HG02763 (cell line): Measurements from ENCODE around the gene NOTUM.
A peak's percentile ranks its signal among the peaks of the same experiment; 100 is the strongest.

Experiments
- ATAC-seq: cut with Tn5 transposase; IDR thresholded peaks from one replicate; pipeline ENCODE4 v1.9.1; 2021; ENCODE audit warnings: mild to moderate bottlenecking, moderate library complexity; ENCODE audit not compliant: unreplicated experiment

Gene NOTUM

DNA sequence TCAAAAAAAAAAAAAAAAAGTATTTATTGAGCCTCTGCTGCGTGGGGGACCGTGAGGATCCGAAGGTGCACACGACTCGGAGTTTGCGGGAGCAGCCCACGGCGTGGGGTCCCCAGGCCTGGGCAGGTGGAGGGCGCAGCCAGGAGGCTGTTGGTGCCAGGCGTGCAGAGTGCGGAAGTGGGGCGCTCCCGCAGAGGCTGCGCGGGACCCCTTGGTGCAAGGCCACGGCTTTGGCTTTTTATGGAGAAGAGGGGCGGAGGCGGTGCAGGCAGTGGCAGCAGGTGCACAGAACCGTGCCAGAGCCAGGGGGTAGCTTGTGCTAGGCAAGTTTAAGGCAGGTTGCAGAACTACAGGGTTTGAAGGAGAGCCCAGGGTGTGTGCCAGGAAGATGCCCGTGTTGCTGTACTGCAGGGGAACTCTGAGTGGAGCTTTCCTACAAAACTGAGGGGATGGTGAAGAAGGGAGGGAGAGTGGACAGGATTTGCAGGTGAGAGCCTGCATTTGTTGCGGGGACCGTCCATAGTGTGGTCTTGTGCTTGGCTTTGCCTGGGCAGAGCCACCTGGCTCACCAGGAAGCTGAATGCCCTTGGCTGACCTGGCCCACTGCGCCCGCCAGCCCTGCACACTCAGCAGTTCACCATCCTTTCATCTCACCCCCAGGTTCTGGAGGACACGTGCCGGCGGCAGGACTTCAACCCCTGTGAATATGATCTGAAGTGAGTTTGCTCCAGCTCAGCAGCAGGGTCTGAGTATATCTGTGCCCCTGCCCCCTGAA is 17.7 kb upstream of the NOTUM start:
- no peak for ATAC-seq

DNA sequence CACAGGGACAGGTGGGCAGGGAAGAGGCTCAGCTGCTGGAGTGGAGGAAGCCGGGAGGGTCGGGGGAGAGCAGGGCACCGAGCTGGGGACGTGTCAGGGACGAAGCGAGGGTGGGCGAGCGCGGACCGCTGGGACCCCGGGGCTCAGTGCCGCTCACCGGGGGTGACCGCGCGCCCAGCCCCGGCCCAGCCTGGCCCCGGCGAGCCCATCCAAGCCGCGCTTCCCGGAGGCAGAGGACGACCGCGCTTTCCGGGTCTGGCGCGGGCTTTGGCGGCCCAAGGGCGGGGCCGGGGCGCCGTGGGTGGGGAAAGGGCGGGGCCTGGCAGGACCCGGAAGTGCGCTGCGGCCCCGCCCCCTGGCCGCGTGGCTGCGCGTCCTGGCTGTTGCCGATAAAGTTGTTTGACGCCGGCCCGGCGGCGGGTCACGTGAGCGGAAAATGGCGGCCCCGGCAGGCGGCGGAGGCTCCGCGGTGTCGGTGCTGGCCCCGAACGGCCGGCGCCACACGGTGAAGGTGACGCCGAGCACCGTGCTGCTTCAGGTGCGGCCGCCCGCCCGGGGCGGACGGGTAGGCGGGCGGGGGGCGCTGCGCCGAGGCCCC is 16.3 kb upstream of the NOTUM start, which contains the start of gene ASPSCR1:
Gene ASPSCR1, plus strand, starts transcription at position 419 of the 598 bp plus-strand sequence. Its CDS starts 18 bp downstream, at position 437.
- ATAC-seq, result peak; percentile 84

DNA sequence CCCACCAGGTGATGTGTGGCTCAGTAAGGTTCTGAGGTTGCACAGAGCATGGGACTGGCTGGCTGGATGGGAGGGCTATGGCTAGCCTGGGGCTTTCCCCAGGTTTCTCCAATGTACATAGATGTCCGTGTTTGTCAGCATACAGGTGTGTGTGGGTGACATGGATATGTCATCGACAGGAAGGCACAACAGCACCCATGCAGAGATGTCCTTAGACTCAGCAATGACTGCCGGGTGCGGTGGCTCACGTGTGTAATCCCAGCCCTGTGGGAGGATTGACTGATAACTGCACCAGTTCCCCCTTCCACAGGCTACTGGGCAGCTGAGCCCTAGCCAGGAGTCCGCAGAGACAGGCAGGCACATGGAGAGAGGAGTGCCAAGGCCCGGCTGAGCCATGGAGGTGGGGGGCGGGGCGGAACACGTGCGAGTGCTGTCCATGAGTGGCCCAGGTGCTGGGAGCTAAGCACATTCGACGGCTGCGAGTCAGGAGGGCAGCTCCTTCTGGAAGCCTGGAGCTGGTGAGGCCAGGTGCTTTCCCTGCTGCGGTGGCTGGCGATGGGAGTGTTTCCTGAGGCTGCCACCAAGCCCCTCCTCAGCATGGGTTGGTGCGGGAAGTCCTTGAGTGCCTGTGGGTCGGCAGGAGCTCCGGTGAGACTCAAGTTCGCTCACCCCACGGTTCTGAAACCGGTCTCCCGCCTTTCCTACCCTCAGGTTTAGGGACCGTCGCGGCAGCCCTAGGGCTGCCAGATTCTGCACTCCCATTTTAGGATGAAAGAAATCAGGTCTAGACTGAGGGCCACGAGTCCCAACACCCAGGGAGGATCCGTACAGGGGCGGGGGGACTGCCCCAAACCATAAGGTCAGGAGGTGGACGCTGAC is 15.6 kb upstream of the NOTUM start:
- no peak for ATAC-seq

DNA sequence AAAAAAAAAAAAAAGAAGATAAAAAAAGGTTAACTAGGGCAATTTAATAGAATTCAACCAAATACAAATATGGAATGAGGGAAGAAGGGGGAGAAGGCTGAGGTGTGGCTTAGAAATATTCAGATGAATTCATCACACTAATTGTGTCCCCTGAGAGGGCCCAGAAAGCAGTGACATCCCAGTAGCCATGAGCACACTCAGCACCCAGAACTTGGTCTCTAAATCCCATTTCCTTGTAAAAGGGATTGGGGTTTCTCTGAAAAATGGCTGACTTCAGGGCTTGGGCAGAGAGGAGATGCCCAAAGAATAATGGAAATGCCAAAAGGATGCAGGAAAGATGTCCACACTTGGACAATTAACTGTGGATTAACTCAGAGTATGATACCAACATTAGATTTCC is 12.4 kb upstream of the NOTUM start:
- no peak for ATAC-seq

DNA sequence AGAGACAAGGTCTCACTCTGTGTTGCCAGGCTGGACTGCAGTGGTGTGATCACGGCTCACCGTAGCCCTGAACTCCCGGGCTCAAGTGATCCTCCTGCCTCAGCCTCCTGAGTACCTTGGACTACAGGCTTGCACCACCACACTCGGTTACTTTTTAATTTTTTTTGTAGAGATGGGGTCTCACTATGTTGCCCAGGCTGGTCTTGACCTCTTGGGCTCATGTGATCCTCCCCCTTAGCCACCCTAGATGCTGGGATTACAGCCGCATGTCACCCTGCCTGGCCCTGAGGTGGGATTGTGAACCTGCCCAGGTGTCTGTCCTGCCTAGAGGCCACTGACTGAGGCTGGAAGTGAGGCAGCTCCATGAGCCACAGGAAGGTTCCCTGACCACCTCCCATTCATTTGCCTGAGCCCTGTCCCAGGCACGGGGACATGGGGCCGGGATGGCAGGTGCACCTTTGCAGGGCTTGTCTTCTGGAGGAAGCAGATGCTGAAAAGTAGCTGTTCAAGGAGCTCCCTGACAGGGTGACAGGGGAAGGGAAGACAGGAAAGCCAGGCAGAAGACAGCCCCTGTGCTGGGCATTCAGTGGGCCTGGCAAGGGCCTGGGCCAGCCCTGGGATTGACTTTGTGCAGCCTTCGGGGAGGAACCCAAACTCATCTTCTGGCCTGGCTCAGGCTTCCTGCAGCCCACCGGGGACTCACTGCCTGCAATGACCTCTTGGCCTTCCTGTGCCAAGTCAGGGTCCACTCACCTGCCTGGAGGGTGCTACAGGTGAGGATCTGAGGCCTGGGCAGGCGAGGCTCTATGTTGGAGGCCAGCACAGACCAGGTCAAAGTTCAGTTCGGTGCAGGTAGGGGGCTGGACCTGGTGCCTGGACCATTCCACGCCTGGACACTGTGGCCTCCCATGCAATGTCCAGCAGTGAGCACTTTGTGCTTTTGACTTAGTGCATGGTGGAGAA is 8.1 kb upstream of the NOTUM start:
- ATAC-seq, result no peak

DNA sequence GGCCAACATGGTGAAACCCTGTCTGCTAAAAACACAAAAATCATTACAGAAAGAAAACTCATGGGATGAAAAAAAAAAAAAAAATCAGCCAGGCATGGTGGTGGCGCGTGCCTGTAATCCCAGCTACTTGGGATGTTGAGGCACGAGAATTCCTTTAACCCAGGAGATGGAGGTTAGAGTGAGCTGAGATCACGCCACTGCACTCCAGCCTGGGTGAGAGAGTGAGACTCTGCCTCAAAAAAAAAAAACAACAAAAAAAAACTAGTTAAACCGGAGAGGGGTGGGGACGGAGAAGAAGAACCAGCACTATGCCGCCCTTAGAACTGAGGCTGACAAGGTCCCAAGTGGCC is 7.4 kb upstream of the NOTUM start:
- ATAC-seq, result no peak

DNA sequence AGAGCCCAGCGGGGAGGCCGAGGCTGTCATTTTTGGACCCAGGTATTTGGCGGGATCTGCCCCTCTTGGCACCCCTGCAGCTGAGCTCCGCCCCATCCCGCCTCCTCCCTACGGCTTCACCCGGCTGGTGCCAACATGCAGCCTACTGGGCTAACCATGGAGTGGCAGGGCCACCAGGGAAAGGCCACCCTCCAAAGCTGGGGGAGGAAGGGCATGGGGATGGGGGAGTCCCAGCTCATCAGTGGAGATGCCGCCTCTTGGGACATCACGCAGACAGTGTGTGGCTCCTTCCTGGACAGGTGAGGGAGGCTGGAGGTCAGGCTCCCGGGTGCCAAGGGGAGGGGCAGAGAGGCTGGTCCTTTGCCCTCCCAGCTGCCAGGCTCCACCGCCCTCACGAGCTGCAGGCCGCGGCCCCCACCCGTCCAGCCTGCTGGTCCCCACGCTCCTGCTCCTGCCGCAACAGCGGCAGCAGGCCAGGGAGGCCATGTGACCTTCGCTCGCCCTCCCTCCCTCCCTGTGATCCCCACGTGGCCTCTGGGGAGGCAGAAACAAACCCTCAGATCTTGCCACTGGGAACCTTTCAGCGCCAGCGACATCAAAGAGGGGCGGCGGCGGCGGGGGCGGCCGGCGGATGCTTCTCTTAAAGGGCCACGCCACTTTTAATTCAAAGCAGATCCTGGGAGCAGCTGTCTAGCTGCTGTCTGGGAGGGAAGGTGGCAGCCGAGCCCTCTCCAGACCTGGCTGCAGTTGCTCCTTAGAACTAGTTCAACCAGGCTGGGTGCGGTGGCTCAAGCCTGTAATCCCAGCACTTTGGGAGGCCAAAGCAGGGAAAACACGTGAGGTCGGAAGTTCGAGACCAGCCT is 6.8 kb upstream of the NOTUM start:
- no peak for ATAC-seq

DNA sequence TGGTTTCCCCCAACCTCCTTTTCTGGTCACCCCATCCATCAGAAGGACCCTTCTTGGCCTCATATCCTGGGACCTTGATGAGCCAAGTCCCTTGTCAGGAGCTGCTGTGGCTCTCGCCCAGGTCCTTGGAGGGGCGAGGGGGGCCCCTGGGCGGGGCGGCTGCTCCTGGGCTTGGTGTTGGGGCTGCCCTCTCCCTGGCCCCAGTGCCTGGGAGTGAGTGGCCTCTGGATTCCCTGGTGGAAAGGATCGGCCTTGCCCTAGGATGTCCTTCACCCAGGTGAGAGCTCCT is 6.2 kb upstream of the NOTUM start:
- no peak for ATAC-seq

DNA sequence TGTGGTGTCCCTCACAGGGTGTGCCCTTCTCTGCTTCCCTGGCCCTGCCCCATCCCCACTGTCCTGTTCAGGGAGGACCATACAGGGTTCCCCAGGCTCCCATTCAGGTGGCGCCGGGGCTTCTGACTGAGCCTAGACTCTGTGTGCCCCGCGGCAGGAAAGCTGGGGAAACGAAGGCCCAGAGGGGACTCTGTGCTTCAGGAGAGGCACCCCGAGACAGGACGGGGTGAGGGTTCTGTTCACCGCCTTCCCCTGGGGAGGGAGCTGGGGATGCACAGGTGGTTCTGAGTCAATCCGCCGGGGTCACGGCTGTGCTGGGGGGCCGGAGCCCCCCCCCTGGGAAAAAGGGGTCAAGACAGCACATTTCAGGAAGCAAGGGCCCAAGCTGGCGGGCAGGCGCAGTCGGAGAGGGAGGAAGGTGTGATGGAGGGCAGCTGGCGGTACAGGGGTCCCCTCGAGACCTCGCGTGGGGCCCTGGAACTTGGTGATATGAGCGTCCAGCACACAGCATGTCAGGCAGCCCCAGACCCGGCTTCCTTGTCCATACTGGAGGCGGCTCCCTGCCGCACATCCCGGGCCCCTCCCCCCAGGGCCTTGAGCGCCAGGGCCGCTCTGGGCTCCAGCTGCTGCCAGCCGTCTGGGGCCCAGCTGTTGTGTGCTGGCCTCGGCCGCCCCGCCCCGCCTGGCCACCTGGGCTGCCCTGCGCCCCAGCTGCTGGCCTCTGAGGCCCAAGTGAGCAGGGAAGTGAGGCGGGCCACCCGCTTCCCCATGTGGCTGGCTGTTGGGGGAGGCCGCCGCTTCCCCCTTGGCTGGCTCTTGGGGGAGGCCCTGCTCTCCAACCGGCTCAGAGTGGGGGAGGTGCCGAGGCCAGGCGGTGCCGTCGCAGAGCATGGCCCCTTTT is 5.6 kb upstream of the NOTUM start:
- no peak for ATAC-seq

DNA sequence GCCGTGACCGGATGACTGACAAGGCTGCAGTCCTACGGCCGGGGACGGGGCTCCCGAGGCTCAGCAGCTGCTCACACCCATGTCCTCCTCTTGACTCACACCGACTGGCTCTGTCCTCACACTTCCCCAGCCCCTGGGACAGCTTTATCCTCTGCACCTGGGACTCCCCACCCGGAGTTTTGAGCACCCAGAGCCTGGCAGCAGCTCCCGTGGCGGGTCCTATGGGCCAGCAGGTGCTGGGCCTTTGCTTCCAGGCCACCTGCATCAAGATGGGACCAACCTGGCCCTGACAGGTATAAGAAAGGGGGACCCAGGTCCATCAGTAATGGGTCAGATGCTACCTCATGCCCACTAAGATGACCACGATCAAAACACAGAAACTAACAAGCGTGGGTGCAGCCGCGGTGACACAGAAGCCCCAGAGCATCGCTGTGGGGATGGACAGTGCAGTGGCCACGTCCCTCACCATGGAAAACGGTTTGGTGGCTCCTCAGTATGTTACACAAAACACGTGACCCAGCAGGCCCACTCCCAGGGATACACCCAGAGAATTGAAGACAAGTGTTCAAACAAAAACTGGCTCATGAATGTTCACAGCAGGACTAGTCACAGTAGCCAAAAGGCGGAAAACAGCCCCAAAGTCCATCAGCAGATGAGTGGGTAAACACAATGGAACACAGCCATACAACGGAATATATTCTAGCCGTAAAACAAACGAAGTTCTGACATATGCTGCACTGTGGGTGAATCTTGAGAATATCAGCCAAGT is 3.3 kb upstream of the NOTUM start:
- ATAC-seq, result no peak

DNA sequence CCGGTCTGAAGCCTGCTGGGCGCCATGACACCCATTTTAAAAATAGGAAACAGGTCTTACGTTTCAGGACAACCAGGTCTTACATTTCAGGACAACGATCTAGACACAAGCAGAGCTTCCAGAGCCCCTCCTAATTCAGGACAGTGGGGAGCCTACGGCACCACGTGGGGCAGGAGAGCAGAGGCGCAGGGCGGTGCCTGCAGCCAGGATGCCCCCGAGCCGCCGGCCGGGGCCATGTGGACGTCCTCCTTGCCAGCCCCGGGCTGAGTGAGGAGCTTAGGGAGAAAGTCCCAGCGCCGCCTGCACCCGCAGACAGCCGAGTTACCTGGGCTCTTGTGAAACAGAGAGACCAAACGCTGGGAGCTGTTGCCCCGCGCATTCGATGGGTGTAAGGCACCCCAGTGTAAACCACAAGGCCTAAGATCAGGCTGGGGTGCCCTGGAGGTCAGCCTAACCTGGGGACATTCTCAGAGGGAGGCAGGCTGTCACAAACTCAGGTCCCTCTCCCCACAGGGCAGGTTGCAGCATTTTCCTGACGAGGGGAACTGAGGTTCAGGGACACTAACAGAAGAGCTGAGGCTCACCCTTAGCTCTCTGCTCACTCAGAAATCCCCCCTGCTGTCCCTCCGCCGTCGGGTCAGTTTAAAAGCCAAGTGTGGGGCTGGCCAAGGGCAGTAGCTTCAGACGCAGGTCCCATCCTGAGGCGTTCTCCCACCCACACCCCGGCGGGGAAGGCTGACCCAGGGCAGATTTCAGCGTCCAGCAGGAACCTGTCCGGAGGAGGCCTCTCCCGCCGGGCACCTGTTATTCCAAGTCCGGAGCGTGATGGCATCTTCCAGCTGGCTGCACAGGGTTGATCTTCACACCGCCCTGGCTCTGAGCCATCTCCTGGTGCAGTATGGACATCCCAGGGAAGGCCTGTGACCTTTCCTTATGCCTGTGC is 1.8 kb upstream of the NOTUM start:
- no peak for ATAC-seq

DNA sequence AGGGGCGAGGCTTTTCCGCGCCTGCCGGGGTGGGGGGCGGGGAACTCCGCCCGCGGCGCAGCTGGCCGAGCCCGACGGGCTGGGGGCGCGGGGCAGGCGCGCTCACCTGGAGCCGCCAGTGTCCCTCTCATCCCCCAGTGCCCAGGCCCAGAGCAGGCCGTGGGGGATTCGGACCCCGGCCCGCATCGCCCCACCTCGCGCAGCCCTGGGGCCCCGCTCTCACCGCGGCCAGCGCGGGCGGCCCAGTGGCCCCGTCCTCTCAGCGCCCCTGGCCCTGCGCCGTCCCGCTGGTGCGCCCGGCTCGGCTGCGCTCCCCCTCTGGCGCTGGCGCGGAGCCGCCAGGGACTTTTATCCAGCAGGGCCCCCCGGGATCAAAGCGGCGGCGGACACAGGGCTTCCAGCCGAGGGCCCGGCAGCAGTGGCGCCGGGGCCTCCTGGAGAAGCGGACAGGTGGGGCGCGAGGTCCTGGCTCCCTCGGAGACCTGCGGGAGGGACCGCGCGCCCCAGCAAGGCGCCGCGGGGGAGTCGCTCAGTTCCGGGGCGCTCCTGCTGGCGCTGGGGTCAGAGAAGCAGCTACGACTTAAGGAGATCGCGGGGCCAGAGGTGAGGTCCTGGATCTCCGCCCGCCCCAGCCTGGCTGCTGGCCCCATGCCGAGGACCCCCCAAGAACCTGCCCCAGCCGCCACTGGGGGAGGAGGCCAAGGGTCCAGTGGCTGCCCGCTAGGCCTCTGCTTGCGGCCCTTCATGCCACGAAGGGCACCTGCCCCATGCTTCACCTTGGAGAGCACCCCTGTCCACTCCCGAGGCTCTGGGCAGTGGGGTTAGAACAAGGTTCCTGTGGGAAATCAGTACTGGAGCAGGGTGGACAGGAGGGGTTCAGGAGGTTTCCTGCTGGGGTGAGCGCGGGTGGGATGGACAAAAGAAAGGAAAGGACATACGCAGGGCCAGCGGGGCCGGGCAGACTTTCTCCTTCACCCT is 823 bp upstream of the NOTUM start:
- no peak for ATAC-seq

DNA sequence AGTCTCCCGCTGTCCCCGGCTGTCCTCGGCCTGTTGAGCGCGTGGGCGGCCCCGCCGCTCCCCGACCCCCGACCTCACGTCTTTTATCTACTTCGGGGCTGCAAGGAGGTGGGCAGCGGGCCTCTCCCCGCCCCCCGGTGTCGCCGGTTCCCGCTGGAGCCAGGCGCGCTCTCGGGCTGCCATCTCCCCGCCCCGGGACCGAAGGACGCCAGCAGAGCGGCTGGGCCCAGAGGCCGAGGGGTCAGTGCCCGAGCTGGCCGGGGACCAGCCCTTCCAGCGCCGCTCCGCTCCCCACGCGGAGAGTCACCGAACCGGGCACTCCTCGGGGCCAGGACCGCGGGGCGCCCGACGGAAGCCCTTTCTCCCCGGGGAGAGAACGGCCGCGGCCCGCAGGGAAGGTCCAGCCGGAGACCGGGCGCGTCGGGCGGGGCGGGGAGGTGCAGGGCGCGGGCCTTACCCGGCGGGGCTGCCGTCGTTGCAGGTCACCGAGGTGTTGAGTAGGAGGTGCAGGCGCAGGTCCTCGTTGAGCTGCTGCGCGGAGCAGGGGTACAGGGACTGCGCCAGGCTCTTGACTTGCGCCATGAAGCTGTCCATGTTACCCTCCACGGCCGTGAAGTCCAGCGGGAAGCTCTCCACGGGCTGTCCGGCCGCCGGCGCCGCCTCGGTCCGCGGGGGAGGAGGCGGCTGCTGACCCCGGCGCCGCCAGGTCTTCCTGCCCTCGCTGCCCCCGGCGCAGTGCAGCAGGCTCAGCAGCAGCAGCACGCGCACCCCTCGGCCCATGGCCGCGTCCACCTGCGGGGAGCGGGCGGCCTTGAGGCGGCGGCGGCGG is 643 bp downstream of the NOTUM start:
- no peak for ATAC-seq

DNA sequence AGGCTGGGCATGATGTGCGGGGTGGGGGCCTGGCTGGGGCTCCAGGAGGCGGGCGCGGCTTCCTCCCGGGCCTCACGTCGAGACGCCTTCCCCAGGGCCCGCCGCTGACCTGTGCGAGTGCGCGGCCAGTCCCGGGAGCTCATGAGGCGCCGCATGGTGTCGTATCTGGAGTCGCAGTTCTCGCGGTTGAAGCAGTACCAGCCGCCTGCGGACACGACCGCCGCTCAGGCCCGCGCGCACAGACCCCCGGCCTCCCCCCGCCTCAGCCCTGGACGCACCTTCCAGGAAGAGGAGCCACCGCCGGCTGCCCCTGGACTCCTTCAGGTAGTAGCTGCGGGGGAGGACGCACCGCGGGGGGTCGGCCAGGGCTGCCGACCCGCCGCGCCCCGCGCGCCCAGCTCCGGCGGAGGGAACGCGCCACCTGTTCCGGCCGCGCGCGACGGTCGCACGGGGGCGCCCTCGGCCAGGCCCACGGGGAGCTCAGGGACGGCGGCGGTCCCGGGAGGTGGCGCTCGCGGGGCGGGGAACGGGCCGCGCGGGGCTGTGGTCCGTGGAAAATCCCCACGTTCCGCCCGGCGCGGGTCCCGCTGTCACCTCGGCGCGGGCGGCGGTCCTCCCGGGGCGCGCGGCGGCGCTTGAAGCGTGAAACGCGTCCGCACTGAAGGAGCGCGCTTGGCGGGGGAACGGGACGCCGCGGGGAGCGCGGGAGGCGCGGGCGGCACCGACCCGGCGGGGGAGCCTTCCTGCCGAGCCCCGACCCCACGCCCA is 1.4 kb downstream of the NOTUM start:
- peak; percentile 52 for ATAC-seq
